ENCODE data around the gene XYLT1.

XYLT1 gene

DNA sequence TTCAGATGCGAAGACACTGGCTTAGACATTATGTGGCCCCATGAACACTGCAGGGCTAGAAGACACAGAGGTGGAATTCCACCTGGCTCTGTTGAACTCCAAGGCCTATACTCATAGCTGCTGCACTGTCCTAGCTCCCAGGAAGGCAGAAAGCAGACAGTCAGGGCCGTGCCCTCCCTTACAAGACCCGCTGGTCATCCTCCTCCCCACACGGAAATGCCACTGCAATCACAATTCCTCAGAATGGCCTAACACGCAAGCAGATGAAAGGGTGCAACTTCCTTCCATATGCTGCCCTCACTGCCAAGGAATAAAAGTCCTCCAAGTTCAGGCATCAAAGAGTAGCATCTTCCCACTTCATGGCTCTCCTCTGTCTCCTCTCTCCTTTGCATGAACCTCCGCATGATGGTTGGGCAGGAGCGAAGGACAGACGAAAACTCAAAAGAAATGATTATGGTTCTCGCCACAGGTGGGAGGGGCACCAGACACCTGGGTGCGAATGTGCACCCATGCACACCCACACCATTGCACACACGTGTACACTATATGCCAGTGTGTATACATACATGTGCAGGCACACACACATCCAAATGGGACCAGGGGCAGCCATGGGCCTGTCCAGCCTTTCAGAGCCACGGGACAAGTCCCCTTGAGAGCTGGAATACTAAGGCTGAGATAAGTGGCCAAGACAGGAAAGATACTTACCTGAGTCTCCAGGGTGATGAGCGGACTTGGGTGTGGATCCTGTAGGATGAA lies 113.3 kb downstream of the XYLT1 start:
- Mint-ChIP-seq H3K9me3 (no peaks in the 10 kb centered on the region), H3K27ac (no peak overlapping the region), H3K27me3 (ENCODE audit: low read depth, poor library complexity) (peaks cover 7% of the 10 kb centered on the region), H3K4me3 (no peak overlapping the region), H3K4me1 (peaks cover 77% of the 10 kb centered on the region), H3K36me3 (ENCODE audit: low read depth) (no peaks in the 10 kb centered on the region)
- TF ChIP-seq, protein P1, sequence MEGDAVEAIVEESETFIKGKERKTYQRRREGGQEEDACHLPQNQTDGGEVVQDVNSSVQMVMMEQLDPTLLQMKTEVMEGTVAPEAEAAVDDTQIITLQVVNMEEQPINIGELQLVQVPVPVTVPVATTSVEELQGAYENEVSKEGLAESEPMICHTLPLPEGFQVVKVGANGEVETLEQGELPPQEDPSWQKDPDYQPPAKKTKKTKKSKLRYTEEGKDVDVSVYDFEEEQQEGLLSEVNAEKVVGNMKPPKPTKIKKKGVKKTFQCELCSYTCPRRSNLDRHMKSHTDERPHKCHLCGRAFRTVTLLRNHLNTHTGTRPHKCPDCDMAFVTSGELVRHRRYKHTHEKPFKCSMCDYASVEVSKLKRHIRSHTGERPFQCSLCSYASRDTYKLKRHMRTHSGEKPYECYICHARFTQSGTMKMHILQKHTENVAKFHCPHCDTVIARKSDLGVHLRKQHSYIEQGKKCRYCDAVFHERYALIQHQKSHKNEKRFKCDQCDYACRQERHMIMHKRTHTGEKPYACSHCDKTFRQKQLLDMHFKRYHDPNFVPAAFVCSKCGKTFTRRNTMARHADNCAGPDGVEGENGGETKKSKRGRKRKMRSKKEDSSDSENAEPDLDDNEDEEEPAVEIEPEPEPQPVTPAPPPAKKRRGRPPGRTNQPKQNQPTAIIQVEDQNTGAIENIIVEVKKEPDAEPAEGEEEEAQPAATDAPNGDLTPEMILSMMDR (IDR thresholded peaks at IDR 0.05) = no peak
- DNase-seq = no peak

GRCh38 chr16:17356243-17356933 lies 114.4 kb downstream of the XYLT1 start:
- DNase-seq = no peak
- H3K27ac Mint-ChIP-seq = no peak overlapping the region
- peaks cover 7% of the 10 kb centered on the region for H3K27me3 Mint-ChIP-seq (ENCODE audit: low read depth, poor library complexity)
- TF ChIP-seq, protein P1 (IDR thresholded peaks at IDR 0.05) = no peak
- no peaks in the 10 kb centered on the region for H3K9me3 Mint-ChIP-seq
- H3K4me1 Mint-ChIP-seq = peaks cover 82% of the 10 kb centered on the region
- H3K4me3 Mint-ChIP-seq = no peak overlapping the region
- no peaks in the 10 kb centered on the region for H3K36me3 Mint-ChIP-seq (ENCODE audit: low read depth)

DNA sequence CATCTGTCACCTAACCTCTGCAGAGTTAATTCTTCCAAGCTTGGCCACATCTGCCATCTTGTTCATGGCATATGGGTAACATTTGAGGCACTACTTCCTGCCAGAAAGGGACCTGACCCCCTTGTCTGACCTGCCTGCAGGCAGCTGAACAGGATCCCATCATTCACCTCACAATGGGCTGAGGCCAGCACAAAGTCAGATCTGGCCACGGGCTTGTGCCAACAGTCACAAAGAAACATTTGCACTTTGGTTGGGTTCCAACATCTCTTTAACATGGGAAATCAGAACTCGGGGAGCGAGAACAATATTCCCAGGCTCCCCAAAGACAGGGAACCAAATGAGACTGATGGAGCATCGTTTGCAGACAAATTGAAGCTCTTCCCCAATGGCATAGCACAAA lies 116.1 kb downstream of the XYLT1 start:
- Mint-ChIP-seq H3K4me1 (peaks cover 77% of the 10 kb centered on the region), H3K4me3 (no peak overlapping the region), H3K36me3 (ENCODE audit: low read depth) (no peaks in the 10 kb centered on the region)

GRCh38 chr16:17354141-17354601 lies 116.6 kb downstream of the XYLT1 start:
- H3K27ac Mint-ChIP-seq = no peak overlapping the region
- no peak overlapping the region for H3K4me3 Mint-ChIP-seq
- no peaks in the 10 kb centered on the region for H3K36me3 Mint-ChIP-seq (ENCODE audit: low read depth)
- no peaks in the 10 kb centered on the region for H3K9me3 Mint-ChIP-seq
- peaks cover 72% of the 10 kb centered on the region for H3K4me1 Mint-ChIP-seq
- H3K27me3 Mint-ChIP-seq (ENCODE audit: low read depth, poor library complexity) = peaks cover 14% of the 10 kb centered on the region
- TF ChIP-seq, protein P1 (IDR thresholded peaks at IDR 0.05) = no peak
- no peak for DNase-seq

More for the DNA sequence above, 116.1 kb downstream of the XYLT1 start:
- peaks cover 14% of the 10 kb centered on the region for H3K27me3 Mint-ChIP-seq (ENCODE audit: low read depth, poor library complexity)
- DNase-seq = no peak
- H3K27ac Mint-ChIP-seq = no peak overlapping the region
- no peaks in the 10 kb centered on the region for H3K9me3 Mint-ChIP-seq
- TF ChIP-seq, protein P1 (IDR thresholded peaks at IDR 0.05) = no peak

- H3K27me3 Mint-ChIP-seq (ENCODE audit: low read depth, poor library complexity) = peaks cover 14% of the 10 kb centered on the region
- peaks cover 66% of the 10 kb centered on the region for H3K4me1 Mint-ChIP-seq
- H3K9me3 Mint-ChIP-seq = no peaks in the 10 kb centered on the region
- TF ChIP-seq, protein P1 (IDR thresholded peaks at IDR 0.05) = no peak
- no peak for DNase-seq
- H3K27ac Mint-ChIP-seq = no peak overlapping the region
- no peak overlapping the region for H3K4me3 Mint-ChIP-seq
- H3K36me3 Mint-ChIP-seq (ENCODE audit: low read depth) = no peaks in the 10 kb centered on the region
Measured at GRCh38 chr16:17353561-17353960, 117.2 kb downstream of the XYLT1 start.
